ENCODE measurements around the gene NR1I2.

The NR1I2 gene

GRCh38 chr3:119817583-119818363 is 35.9 kb downstream of the NR1I2 start:
- in situ Hi-C loops (cut with MboI; ENCODE audit: low sequenced_read_pairs), result no loop called here

- in situ Hi-C loops (cut with MboI; ENCODE audit: low sequenced_read_pairs), result no loop called here
These were observed 37.0 kb downstream of the NR1I2 start for GRCh38 chr3:119818937-119819336.

GRCh38 chr3:119819806-119820205 is 37.9 kb downstream of the NR1I2 start:
- in situ Hi-C loops (cut with MboI; ENCODE audit: low sequenced_read_pairs), result no loop called here

DNA sequence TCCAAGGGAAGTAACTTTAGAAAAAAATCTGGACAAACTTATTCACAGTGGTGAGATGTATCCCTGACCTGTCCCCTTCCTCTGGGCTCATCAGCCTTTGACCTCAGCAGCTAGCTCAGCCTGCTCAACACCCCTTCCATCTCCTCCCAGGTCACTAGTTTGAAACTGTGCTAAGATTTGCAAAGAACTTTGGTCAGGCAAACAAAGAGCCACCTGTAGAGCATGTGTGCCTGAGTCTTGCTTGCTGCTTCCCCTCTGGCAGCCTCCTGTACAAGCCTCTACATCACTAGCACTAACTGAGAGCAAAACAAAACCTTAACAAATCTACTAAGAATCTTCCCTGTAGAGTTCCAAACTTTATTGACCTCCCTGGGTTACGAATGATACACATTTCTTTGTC is 43.9 kb downstream of the NR1I2 start:
- in situ Hi-C loops (cut with MboI; ENCODE audit: low sequenced_read_pairs), result no loop called here

DNA sequence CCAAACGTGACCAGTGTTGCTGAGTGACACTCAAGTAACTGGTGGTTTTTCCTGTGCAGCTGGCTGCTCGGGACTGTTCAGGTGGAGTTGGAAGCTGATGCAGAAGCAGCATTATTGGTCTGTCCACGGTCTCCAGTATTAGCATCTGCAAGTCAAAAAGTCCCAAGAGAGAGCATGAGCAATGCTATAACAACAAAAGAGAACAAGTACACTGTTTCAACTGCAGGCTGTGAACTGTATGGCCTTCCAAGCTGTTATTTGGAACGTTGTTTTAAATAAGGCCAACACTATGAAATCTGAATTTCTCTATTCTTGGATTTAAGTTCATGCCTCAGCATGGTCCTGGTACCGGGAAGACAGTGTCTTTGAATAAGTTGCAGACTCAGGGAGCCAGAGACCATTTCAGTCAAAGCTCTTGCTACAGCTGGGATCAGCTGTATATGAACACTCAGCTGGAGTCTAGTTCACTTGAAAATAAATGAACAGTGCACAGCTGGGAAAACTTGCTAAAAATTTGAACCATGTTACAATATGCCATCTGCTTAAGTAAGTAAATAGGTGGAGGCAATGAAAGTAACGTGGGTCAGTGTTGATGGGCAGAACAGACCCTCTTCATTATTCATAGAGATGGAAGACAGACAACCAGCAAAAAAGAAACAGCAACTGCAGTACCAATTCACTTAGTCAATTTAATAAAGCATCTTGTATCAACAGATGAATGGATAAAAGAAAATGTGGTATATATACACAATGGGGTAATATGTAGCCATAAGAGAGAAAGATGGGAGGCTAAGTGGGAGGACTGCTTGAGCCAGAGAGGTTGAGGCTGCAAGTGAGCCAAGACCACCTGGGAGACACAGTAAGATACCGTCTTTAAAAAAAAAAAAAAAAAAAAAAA is 45.1 kb downstream of the NR1I2 start:
- in situ Hi-C loops (cut with MboI; ENCODE audit: low sequenced_read_pairs), result no loop called here

- in situ Hi-C loops (cut with MboI; ENCODE audit: low sequenced_read_pairs), result no loop called here
These were observed 47.5 kb downstream of the NR1I2 start for GRCh38 chr3:119829420-119829819.

- in situ Hi-C loops (cut with MboI; ENCODE audit: low sequenced_read_pairs), result no loop called here
These were observed 49.1 kb downstream of the NR1I2 start for GRCh38 chr3:119831022-119831421.

- in situ Hi-C loops (cut with MboI; ENCODE audit: low sequenced_read_pairs), result no loop called here
These were observed 50.1 kb downstream of the NR1I2 start for GRCh38 chr3:119831941-119832371.

DNA sequence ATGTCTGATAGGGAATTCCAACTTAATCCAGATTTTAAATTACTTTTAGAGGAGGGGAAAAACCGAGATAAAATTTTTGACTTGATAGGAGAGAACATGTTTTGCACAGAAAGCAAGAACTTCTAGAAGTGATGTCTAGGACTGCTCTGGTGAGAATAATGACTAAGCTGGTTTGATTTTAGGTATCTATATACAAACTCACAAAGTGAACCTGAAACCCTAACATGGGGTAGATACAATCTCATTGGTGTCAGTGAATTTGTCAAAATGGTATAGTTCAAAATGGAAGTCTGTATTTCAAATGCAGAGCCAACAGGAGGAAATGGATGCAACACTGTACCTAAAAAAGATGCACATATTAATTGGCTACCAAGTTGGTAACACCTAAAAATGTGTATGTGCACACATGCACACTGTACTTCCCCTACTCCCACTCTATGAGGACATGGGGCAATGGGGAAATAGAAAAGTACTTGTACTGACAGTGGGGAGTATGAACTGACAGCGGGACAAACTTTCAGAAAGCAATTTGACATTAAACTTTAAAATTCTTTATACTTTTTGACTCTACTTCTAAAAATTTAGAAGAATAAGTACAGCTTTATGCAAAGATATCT is 53.0 kb downstream of the NR1I2 start:
- in situ Hi-C loops (cut with MboI; ENCODE audit: low sequenced_read_pairs), result no loop called here

GRCh38 chr3:119835556-119835955 is 53.7 kb downstream of the NR1I2 start:
- in situ Hi-C loops (cut with MboI; ENCODE audit: low sequenced_read_pairs), result no loop called here

- in situ Hi-C loops (cut with MboI; ENCODE audit: low sequenced_read_pairs), result no loop called here
These were observed 60.0 kb downstream of the NR1I2 start for GRCh38 chr3:119841808-119842471.

- in situ Hi-C loops (cut with MboI; ENCODE audit: low sequenced_read_pairs), result no loop called here
These were observed 67.2 kb downstream of the NR1I2 start for GRCh38 chr3:119849126-119849525.

DNA sequence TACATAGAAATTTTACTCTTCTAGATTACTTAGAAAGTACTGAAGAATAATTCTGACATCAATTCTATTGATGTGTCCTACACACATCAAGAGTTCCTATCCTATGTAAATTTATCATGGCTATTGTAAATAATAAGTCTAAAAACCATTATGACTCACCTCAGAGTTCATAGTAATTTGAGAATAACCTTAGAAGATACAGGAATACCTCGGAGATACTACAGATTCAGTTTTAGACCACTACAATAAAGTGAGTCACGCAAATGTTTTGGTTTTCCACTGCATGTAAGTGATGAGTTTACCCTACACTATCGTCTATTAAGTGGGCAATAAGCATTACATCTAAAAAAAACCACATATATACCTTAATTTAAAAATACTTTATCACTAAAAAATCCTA is 74.8 kb downstream of the NR1I2 start:
- in situ Hi-C loops (cut with MboI; ENCODE audit: low sequenced_read_pairs), result no loop called here

- in situ Hi-C loops (cut with MboI; ENCODE audit: low sequenced_read_pairs), result no loop called here
These were observed 77.1 kb downstream of the NR1I2 start for GRCh38 chr3:119858957-119859356.

GRCh38 chr3:119859728-119860127 is 77.8 kb downstream of the NR1I2 start:
- in situ Hi-C loops (cut with MboI; ENCODE audit: low sequenced_read_pairs), result no loop called here

DNA sequence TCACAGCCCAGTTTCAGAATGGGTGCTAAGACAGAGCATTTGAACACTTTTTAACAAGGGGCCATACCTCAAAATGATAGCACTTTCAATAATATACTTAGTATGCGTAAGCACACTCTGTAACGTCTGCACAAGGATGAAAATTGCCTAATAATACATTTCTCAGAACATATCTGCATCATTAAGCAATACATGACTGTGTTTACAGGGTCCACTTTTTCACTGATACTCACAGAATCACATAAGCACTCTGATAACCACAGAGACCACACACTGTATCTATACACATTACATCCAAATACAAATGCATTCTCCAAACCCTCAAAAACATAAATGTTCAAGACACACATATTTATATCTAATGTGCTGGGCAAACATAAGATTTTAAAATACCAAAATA is 79.8 kb downstream of the NR1I2 start:
- in situ Hi-C loops (cut with MboI; ENCODE audit: low sequenced_read_pairs), result no loop called here

DNA sequence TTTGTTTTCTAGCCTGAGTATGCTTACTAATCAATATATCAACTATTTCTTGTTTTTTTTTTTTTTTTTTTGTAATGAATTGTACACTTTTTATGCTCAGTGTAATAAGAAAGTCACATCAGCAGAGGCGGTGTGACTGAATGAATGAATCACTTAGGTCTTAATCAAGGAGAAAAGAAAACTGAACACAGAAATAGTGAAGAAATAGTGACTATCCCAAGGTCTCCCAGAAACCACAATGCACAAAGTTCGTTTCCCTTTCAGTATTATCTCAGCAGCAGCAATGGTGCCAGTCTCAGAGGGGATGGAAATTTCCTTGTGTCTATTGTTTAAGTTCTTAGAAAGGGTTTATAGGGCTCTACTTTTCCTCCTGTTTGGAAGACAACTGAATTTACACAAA is 80.7 kb downstream of the NR1I2 start:
- in situ Hi-C loops (cut with MboI; ENCODE audit: low sequenced_read_pairs), result no loop called here

- in situ Hi-C loops (cut with MboI; ENCODE audit: low sequenced_read_pairs), result no loop called here
These were observed 82.6 kb downstream of the NR1I2 start for GRCh38 chr3:119864476-119864875.
